Natural killer cell (primary cell): ENCODE data around the gene NRIP3. TPM values are rescaled to one million over a fixed set of nuclear protein-coding genes. Genes with fewer than 3 reads are reported as not detected.
"Not testable (repeated sequence)": the region's sequence is repeated elsewhere in the genome, so short reads cannot be mapped to it uniquely, and the experiment has no call there.

Source experiments
- ATAC-seq, 3 donors: fragments of 150-1000 bp in 2 of 3; fragments of 200-7000 bp in 1 of 3; cut with Tn5 transposase; 1 replicate in 1 of 3; 2 replicates in 2 of 3; pipeline ENCODE4 v1.10.0; 2021; ENCODE audit warnings: mild to moderate bottlenecking in 2 of 3, moderate library complexity in 2 of 3
- DNase-seq, 2 donors: peaks; one replicate each; pipeline versions ENCODE4 v3.0.0 to v3.0.0-alpha.2; 2013 to 2021; ENCODE audit warnings: mixed read lengths in 1 of 2
- H3K27ac ChIP-seq: one replicate; pipeline ENCODE4 v1.5.1; 2013; ENCODE audit warnings: mild to moderate bottlenecking, low read length
- H3K27me3 ChIP-seq: one replicate; pipeline ENCODE4 v1.6.1; 2013; ENCODE audit warnings: low read length; ENCODE audit not compliant: control insufficient read depth, insufficient read depth
- H3K36me3 ChIP-seq: one replicate; pipeline ENCODE4 v1.6.1; 2013; ENCODE audit warnings: low read length; ENCODE audit not compliant: control insufficient read depth, insufficient read depth
- H3K4me1 ChIP-seq: one replicate; pipeline ENCODE4 v1.6.1; 2013; ENCODE audit warnings: low read length; ENCODE audit not compliant: control insufficient read depth, insufficient read depth
- H3K4me3 ChIP-seq: one replicate; pipeline ENCODE4 v1.5.1; 2013; ENCODE audit warnings: low read length
- H3K9me3 ChIP-seq: one replicate; pipeline ENCODE4 v1.6.1; 2013; ENCODE audit warnings: low read length; ENCODE audit not compliant: control insufficient read depth, insufficient read depth
- H3K27ac Mint-ChIP-seq, 2 donors: one replicate each; pipeline ENCODE4 v1.8.0; 2022; ENCODE audit warnings: mild to moderate bottlenecking in 2 of 2, mixed read lengths in 2 of 2, moderate library complexity in 1 of 2
- H3K27me3 Mint-ChIP-seq, 2 donors: one replicate each; pipeline ENCODE4 v1.8.0; 2022; ENCODE audit warnings: low read depth in 2 of 2, mixed read lengths in 2 of 2
- H3K36me3 Mint-ChIP-seq: one replicate; pipeline ENCODE4 v1.8.0; 2022; ENCODE audit warnings: mixed read lengths
- H3K4me1 Mint-ChIP-seq, 2 donors: one replicate each; pipeline ENCODE4 v1.8.0; 2022; ENCODE audit warnings: mixed read lengths in 2 of 2
- H3K4me3 Mint-ChIP-seq: one replicate; pipeline ENCODE4 v1.8.0; 2022; ENCODE audit warnings: mild to moderate bottlenecking, moderate library complexity, mixed read lengths
- H3K9me3 Mint-ChIP-seq, 2 donors: one replicate each; pipeline ENCODE4 v1.8.0; 2022; ENCODE audit warnings: mixed read lengths in 2 of 2
- CTCF ChIP-seq: fragments of 200-600 bp; IDR thresholded peaks from one replicate; pipeline ENCODE4 v1.8.0; 2022; ENCODE audit warnings: antibody characterized with exemption
- WGBS: methylation state at CpG from one replicate; pipeline ENCODE4 v1.1.7; 2013; ENCODE audit warnings: missing lambda C conversion rate; ENCODE audit not compliant: insufficient coverage; 5-methylcytosine and 5-hydroxymethylcytosine counted together
- intact Hi-C: fragments of 100-400 bp; cut with micrococcal nuclease; formaldehyde crosslinking; loops from one replicate; pipeline ENCODE4 v1.14.2; 2022
- total RNA-seq, 4 donors: library from RNA; stranded (reverse); fragments of 120-200 nt in 1 of 4; gene quantifications; one replicate each; pipeline versions ENCODE4 v1.2.3 to v1.2.4, GENCODE V29; 2013 to 2022

Gene NRIP3
- total RNA-seq, 3 donors from 2014 or later (not counting 1 experiment from before 2014, with no cell fraction given) = 2.3 to 6.1 (median 4.6) TPM

- Mint-ChIP-seq H3K4me3 (no peak overlapping the region), H3K36me3 (no peaks in the 10 kb centered on the region), H3K27ac (no peak overlapping the region), H3K4me1 (peaks cover 0 to 15% of the 10 kb centered on the region in 2 donors), H3K9me3 (no peaks in the 10 kb centered on the region), H3K27me3 (peaks cover 0 to 7% of the 10 kb centered on the region in 2 donors)
- DNase-seq = no peak
- ATAC-seq = no peak
- Histone ChIP-seq H3K9me3 (no peaks in the 10 kb centered on the region), H3K36me3 (no peaks in the 10 kb centered on the region), H3K4me1 (no peaks in the 10 kb centered on the region), H3K27ac (no peak overlapping the region), H3K4me3 (no peak overlapping the region), H3K27me3 (no peaks in the 10 kb centered on the region)
- intact Hi-C loops = no loop called here
- 70% methylated on average over 2 of the region's 2 CpGs for WGBS
- no peak for TF ChIP-seq CTCF
Observed at GRCh38 chr11:8983552-8983951, 20.2 kb downstream of the NRIP3 start.

GRCh38 chr11:8980485-8980884, 23.3 kb downstream of the NRIP3 start:
- WGBS = 100% methylated on average over 1 of the region's 3 CpGs
- Mint-ChIP-seq H3K27ac (no peak overlapping the region), H3K4me1 (no peaks in the 10 kb centered on the region), H3K9me3 (no peaks in the 10 kb centered on the region), H3K4me3 (no peak overlapping the region), H3K36me3 (no peaks in the 10 kb centered on the region), H3K27me3 (no peaks in the 10 kb centered on the region)
- no peaks in the 10 kb centered on the region for H3K36me3 ChIP-seq
- H3K4me3 ChIP-seq = no peak overlapping the region
- DNase-seq = no peak
- no peak for ATAC-seq
- no peaks in the 10 kb centered on the region for H3K9me3 ChIP-seq
- no peaks in the 10 kb centered on the region for H3K27me3 ChIP-seq
- intact Hi-C loops = no loop called here
- no peaks in the 10 kb centered on the region for H3K4me1 ChIP-seq
- TF ChIP-seq CTCF = no peak
- H3K27ac ChIP-seq = no peak overlapping the region

DNA sequence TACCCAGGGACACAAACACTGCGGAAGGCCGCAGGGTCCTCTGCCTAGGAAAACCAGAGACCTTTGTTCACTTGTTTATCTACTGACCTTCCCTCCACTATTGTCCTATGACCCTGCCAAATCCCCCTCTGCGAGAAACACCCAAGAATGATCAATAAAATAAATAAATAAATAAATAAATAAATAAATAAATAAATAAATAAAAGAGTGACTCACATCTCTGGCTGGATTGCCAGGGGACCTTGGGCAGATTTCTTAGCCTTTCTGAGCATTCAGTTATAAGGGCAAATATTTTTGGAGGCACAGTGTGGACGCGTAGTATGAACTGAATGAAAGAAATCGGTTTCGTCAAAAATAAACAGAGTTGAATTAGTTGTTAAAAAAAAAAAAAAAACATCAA, 24.4 kb downstream of the NRIP3 start:
- H3K27ac Mint-ChIP-seq, DNase-seq, H3K4me1 ChIP-seq, H3K4me3 Mint-ChIP-seq, H3K27ac ChIP-seq, H3K27me3 ChIP-seq, H3K4me1 Mint-ChIP-seq, H3K9me3 Mint-ChIP-seq, H3K4me3 ChIP-seq, intact Hi-C loops, ATAC-seq, H3K36me3 ChIP-seq, H3K36me3 Mint-ChIP-seq, H3K9me3 ChIP-seq, H3K27me3 Mint-ChIP-seq: not testable (repeated sequence)
- no CpG with 5 or more reads among the region's 7 CpGs for WGBS

GRCh38 chr11:8973121-8973520, 30.7 kb downstream of the NRIP3 start:
- Histone ChIP-seq H3K27me3 (no peaks in the 10 kb centered on the region), H3K4me1 (no peaks in the 10 kb centered on the region), H3K9me3 (no peaks in the 10 kb centered on the region), H3K27ac (no peak overlapping the region), H3K4me3 (no peak overlapping the region), H3K36me3 (no peaks in the 10 kb centered on the region)
- Mint-ChIP-seq H3K27ac (no peak overlapping the region), H3K9me3 (no peaks in the 10 kb centered on the region), H3K4me3 (no peak overlapping the region), H3K27me3 (no peaks in the 10 kb centered on the region), H3K4me1 (no peaks in the 10 kb centered on the region), H3K36me3 (no peaks in the 10 kb centered on the region)
- DNase-seq = no peak
- intact Hi-C loops = no loop called here
- TF ChIP-seq CTCF = no peak
- 75% methylated on average over 3 of the region's 3 CpGs for WGBS
- ATAC-seq = no peak
